Naive B cell (primary cell): ENCODE results near the gene NPBWR2. TPM values are rescaled to one million over a fixed set of nuclear protein-coding genes. Genes with fewer than 3 reads are reported as not detected.

ENCODE experiments used
- ATAC-seq, 2 donors: fragments of 150-1000 bp; cut with Tn5 transposase; 2 replicates each; pipeline ENCODE4 v1.10.0; 2021; ENCODE audit warnings: low read depth in 2 of 2, mild to moderate bottlenecking in 2 of 2, moderate library complexity in 2 of 2
- DNase-seq: peaks from one replicate; pipeline ENCODE4 v3.0.0; 2022
- H3K27ac Mint-ChIP-seq, 6 donors: one replicate each; pipeline ENCODE4 v1.8.0; 2020 to 2022; ENCODE audit warnings: mild to moderate bottlenecking in 6 of 6, mixed read lengths in 6 of 6, moderate library complexity in 5 of 6, inconsistent platforms in 2 of 6
- H3K27me3 Mint-ChIP-seq, 3 donors: one replicate each; pipeline ENCODE4 v1.8.0; 2021 to 2022; ENCODE audit warnings: mixed read lengths in 3 of 3, mild to moderate bottlenecking in 1 of 3
- H3K36me3 Mint-ChIP-seq, 2 donors: one replicate each; pipeline ENCODE4 v1.8.0; 2020 to 2022; ENCODE audit warnings: mixed read lengths in 2 of 2, inconsistent platforms in 1 of 2, mild to moderate bottlenecking in 1 of 2
- H3K4me1 Mint-ChIP-seq, 3 donors: one replicate each; pipeline ENCODE4 v1.8.0; 2020 to 2022; ENCODE audit warnings: mixed read lengths in 3 of 3, inconsistent platforms in 1 of 3, mild to moderate bottlenecking in 1 of 3, moderate library complexity in 1 of 3
- H3K4me3 Mint-ChIP-seq, 8 donors: one replicate each; pipeline ENCODE4 v1.8.0; 2020 to 2022; ENCODE audit warnings: mild to moderate bottlenecking in 8 of 8, mixed read lengths in 8 of 8, moderate library complexity in 8 of 8, inconsistent platforms in 2 of 8
- H3K9me3 Mint-ChIP-seq, 7 donors: one replicate each; pipeline ENCODE4 v1.8.0; 2020 to 2022; ENCODE audit warnings: mixed read lengths in 7 of 7, mild to moderate bottlenecking in 5 of 7, inconsistent platforms in 2 of 7, moderate library complexity in 1 of 7
- polyA plus RNA-seq, 6 donors: library from polyadenylated mRNA; unstranded; fragments of 300-500 nt; fragmentation: Illumina TruSeq; gene quantifications; one replicate each; pipeline ENCODE4 v1.2.3, GENCODE V29; 2021; ENCODE audit warnings: low read depth in 6 of 6

The NPBWR2 gene
- polyA plus RNA-seq, 6 donors from 2014 or later = not detected

DNA sequence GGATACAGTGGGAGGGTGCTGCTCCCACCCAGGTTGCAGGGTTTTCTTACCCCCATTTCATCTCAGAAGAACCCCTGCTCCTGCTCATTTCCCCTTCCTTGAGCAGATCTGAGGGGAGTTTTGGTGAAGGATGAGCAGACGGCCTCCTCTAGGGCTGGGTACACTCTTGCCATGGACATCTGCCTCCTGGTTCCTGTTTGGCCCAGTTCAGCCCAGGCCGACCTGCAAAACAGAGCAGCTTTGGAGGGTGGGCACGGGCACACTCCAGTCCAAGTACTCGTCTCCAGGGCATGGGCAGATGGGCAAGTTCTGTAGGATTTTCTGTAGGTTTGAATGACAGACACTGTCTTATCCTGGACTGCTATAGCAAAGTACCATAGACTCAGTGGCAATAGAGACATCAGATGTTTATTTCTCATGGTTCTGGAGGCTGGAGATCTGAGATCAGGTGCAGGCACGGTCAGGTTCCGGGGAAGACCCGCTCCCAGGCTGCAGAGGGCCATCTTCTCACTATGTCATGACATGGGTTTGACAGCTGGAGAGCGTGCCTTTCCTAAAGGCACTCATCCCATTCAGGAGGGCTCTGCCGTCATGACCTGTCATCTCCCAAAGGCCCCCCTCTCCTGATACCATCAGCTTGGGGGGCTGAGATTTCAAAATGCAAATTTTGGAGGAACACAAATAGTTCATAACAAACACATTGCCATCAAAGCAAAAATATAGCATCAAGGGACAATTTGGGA lies 6.2 kb downstream of the NPBWR2 start:
- Mint-ChIP-seq H3K9me3 (peaks cover 0 to 6% (median 0%) of the 10 kb centered on the region in 7 donors), H3K4me3 (peak overlapping the region; percentile 16 to 85 (median 70)), H3K27ac (peak overlapping the region in 5 of 6 donors; percentile 74 to 96 (median 86)), H3K36me3 (peaks cover 0 to 8% of the 10 kb centered on the region in 2 donors), H3K27me3 (peaks cover 0 to 17% (median 8%) of the 10 kb centered on the region in 3 donors), H3K4me1 (peaks cover 16 to 27% (median 21%) of the 10 kb centered on the region in 3 donors)
- ATAC-seq (no peak), DNase-seq (no peak)

GRCh38 chr20:64100566-64100888 lies 6.8 kb downstream of the NPBWR2 start:
- Mint-ChIP-seq H3K4me3 (peak overlapping the region in 3 of 8 donors; percentile 15 to 78 (median 62)), H3K27ac (peak overlapping the region in 5 of 6 donors; percentile 74 to 88 (median 81)), H3K36me3 (peaks cover 0 to 8% of the 10 kb centered on the region in 2 donors), H3K27me3 (peaks cover 0 to 17% (median 8%) of the 10 kb centered on the region in 3 donors), H3K4me1 (peaks cover 16 to 22% (median 21%) of the 10 kb centered on the region in 3 donors), H3K9me3 (peaks cover 0 to 6% (median 0%) of the 10 kb centered on the region in 7 donors)
- ATAC-seq = peak in 1 of 2 donors; percentile 2
- no peak for DNase-seq

DNA sequence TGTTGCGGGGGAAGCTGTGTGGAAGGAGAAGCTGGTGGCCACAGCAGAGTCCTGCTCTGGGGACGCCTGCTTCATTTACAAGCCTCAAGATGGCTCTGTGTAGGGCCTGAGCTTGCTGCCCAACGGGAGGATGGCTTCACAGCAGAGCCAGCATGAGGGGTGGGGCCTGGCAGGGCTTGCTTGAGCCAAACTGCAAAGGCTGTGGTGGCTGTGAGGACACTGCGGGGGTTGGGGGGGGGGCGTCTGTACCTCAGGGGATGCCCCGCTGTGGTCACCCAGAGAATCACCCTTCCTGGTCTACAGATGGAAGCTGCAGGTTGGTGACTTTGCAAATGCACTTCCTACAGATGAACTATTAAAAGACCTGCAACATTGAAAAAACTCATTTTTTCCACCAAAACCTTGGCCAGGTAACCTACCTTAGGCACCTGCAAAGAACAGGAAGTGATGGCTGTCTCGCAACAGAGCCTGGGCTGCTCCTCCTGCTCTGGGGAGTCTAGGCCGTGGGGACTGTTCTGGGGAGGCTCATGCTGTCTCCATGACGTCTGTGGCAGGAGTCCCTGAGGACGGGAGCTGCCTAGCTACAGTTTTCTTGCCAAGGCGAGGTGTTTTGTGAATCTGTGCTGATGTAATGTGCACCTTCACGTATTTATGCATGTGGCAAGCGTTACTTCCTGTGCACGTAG lies 7.3 kb downstream of the NPBWR2 start:
- Mint-ChIP-seq H3K4me3 (peak overlapping the region in 3 of 8 donors; percentile 15 to 62 (median 52)), H3K9me3 (peaks cover 0 to 6% (median 0%) of the 10 kb centered on the region in 7 donors), H3K27me3 (peaks cover 0 to 17% (median 8%) of the 10 kb centered on the region in 3 donors), H3K27ac (peak overlapping the region in 4 of 6 donors; percentile 79 to 89 (median 80)), H3K4me1 (peaks cover 16 to 22% (median 21%) of the 10 kb centered on the region in 3 donors), H3K36me3 (peaks cover 0 to 8% of the 10 kb centered on the region in 2 donors)
- ATAC-seq = peak; percentile 75 to 80
- DNase-seq = peak; percentile 57

DNA sequence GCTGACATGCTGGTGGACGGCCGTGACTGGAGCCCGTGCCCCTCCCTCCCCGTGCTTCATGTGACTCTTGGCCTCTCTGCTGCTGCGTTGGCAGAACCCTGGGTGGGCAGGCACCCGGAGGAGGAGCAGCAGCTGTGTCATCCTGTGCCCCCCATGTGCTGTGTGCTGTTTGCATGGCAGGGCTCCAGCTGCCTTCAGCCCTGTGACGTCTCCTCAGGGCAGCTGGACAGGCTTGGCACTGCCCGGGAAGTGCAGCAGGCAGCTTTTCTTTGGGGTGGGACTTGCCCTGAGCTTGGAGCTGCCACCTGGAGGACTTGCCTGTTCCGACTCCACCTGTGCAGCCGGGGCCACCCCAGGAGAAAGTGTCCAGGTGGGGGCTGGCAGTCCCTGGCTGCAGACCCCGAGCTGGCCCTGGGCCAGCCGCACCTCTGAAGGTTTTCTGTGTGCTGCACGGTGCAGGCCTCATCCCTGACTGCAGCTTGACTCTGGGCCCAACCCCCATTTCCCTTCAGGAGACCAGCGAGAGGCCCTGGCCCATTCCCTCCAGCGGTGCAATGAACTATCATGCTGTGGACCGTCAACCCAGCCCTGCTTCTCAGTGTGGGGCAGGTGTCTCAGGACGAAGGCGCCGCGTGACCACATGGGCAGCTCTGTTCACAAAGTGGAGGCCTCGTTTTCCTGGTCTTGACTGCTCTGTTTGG lies 8.1 kb downstream of the NPBWR2 start:
- H3K27ac Mint-ChIP-seq = peak overlapping the region in 2 of 6 donors; percentile 80 to 89
- H3K4me1 Mint-ChIP-seq = peaks cover 16 to 22% (median 21%) of the 10 kb centered on the region in 3 donors
- peaks cover 0 to 15% (median 8%) of the 10 kb centered on the region in 3 donors for H3K27me3 Mint-ChIP-seq
- peaks cover 0 to 6% (median 0%) of the 10 kb centered on the region in 7 donors for H3K9me3 Mint-ChIP-seq
- H3K36me3 Mint-ChIP-seq = peaks cover 0 to 8% of the 10 kb centered on the region in 2 donors
- no peak overlapping the region for H3K4me3 Mint-ChIP-seq
- ATAC-seq = no peak
- no peak for DNase-seq

GRCh38 chr20:64098471-64099013 lies 8.8 kb downstream of the NPBWR2 start:
- no peak for ATAC-seq
- no peak for DNase-seq
- peaks cover 0 to 8% of the 10 kb centered on the region in 2 donors for H3K36me3 Mint-ChIP-seq
- H3K9me3 Mint-ChIP-seq = peaks cover 0 to 6% (median 0%) of the 10 kb centered on the region in 7 donors
- H3K27ac Mint-ChIP-seq = peak overlapping the region in 2 of 6 donors; percentile 0 to 67
- no peak overlapping the region for H3K4me3 Mint-ChIP-seq
- H3K4me1 Mint-ChIP-seq = peaks cover 16 to 21% (median 19%) of the 10 kb centered on the region in 3 donors
- peaks cover 0 to 8% (median 3%) of the 10 kb centered on the region in 3 donors for H3K27me3 Mint-ChIP-seq

DNA sequence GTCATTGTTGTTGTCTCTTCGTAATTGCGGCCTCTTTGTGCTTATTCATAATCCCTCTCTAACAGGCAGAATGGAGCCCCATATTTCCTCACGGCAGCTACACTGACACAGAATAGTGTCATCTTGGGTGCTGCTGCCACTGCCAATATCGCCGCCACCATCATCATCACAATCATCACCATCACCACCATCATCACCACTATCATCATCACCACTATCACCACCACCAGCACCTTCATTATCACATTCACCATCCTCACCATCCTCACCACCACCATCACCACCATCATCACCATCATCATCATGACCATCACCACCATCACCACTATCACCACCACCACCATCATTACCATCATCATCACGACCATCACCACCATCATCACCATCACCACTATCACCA lies 10.8 kb downstream of the NPBWR2 start:
- ATAC-seq (no peak), DNase-seq (no peak)
- Mint-ChIP-seq H3K36me3 (peaks cover 0 to 8% of the 10 kb centered on the region in 2 donors), H3K27me3 (peaks cover 0 to 4% (median 0%) of the 10 kb centered on the region in 3 donors), H3K4me1 (peaks cover 10 to 19% (median 19%) of the 10 kb centered on the region in 3 donors), H3K4me3 (no peak overlapping the region), H3K9me3 (peaks cover 0 to 6% (median 0%) of the 10 kb centered on the region in 7 donors), H3K27ac (peak overlapping the region in 1 of 6 donors; percentile 5)

DNA sequence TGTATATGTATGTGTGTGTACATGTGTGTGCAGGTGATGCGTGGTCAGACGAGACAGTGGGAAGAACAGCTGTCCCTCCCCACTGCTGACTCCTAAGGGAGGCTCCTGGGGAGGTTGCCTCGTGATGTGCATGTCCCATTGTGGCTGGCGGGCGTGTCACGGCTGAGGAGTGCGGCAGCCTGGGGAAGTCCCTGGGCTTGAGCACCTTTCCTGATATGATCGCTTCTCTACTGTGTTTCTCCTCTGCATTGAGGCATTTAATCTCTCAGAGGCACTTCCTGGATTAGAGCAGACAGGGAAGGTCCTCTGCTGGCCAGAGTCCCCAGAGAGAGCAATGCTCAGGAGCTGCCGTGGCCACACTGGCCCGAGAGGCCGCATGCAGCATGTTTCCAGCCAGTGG lies 11.4 kb downstream of the NPBWR2 start:
- H3K4me3 Mint-ChIP-seq = no peak overlapping the region
- peaks cover 0 to 6% (median 0%) of the 10 kb centered on the region in 7 donors for H3K9me3 Mint-ChIP-seq
- ATAC-seq = no peak
- DNase-seq = no peak
- peaks cover 6 to 15% (median 13%) of the 10 kb centered on the region in 3 donors for H3K4me1 Mint-ChIP-seq
- H3K27me3 Mint-ChIP-seq = no peaks in the 10 kb centered on the region
- no peak overlapping the region for H3K27ac Mint-ChIP-seq
- H3K36me3 Mint-ChIP-seq = peaks cover 0 to 8% of the 10 kb centered on the region in 2 donors

- Mint-ChIP-seq H3K4me3 (no peak overlapping the region), H3K9me3 (peaks cover 0 to 6% (median 0%) of the 10 kb centered on the region in 7 donors), H3K4me1 (peaks cover 6 to 15% (median 10%) of the 10 kb centered on the region in 3 donors), H3K27ac (no peak overlapping the region), H3K27me3 (no peaks in the 10 kb centered on the region), H3K36me3 (peaks cover 0 to 8% of the 10 kb centered on the region in 2 donors)
- DNase-seq = no peak
- no peak for ATAC-seq
These were observed 11.9 kb downstream of the NPBWR2 start for GRCh38 chr20:64095455-64095854.

- Mint-ChIP-seq H3K27me3 (peaks cover 0 to 7% (median 0%) of the 10 kb centered on the region in 3 donors), H3K27ac (peak overlapping the region in 2 of 6 donors; percentile 85 to 86), H3K4me3 (no peak overlapping the region), H3K9me3 (peaks cover 0 to 6% (median 0%) of the 10 kb centered on the region in 7 donors), H3K36me3 (peaks cover 0 to 8% of the 10 kb centered on the region in 2 donors), H3K4me1 (peaks cover 2 to 18% (median 6%) of the 10 kb centered on the region in 3 donors)
- DNase-seq (no peak), ATAC-seq (no peak)
These were observed 14.3 kb downstream of the NPBWR2 start for GRCh38 chr20:64093013-64093503.

DNA sequence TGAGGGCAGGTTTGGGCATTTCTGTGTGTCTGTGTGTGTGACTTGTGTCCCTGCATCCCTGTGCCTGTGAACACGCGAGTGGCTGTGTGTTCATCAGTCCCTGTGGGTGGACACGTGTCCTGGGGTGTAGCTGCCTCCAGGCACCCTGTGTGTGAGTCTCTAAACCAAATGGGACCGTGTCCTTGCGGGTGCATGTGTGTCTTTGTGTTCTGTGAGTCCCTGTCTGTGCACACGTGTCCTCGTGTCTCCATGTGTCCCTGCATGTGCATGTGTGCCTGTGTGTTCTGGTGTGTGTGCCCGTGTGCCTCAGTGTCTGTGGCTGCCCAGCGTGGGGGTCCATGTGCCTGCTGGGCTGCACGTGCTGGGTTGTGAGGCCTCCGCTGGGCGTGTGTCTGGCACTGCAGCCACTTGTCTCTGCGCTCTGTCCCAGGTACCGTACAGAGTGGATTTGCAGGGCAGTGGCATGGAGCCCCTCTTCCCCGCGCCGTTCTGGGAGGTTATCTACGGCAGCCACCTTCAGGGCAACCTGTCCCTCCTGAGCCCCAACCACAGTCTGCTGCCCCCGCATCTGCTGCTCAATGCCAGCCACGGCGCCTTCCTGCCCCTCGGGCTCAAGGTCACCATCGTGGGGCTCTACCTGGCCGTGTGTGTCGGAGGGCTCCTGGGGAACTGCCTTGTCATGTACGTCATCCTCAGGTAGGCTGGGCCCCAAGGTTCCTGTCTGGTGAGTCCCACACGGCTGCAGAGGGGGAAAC lies 14.9 kb downstream of the NPBWR2 start:
- H3K9me3 Mint-ChIP-seq = peaks cover 0 to 6% (median 3%) of the 10 kb centered on the region in 7 donors
- H3K27ac Mint-ChIP-seq = no peak overlapping the region
- H3K4me3 Mint-ChIP-seq = no peak overlapping the region
- H3K4me1 Mint-ChIP-seq = peaks cover 2 to 18% (median 6%) of the 10 kb centered on the region in 3 donors
- H3K36me3 Mint-ChIP-seq = peaks cover 0 to 8% of the 10 kb centered on the region in 2 donors
- DNase-seq (no peak), ATAC-seq (no peak)
- peaks cover 0 to 7% (median 0%) of the 10 kb centered on the region in 3 donors for H3K27me3 Mint-ChIP-seq

DNA sequence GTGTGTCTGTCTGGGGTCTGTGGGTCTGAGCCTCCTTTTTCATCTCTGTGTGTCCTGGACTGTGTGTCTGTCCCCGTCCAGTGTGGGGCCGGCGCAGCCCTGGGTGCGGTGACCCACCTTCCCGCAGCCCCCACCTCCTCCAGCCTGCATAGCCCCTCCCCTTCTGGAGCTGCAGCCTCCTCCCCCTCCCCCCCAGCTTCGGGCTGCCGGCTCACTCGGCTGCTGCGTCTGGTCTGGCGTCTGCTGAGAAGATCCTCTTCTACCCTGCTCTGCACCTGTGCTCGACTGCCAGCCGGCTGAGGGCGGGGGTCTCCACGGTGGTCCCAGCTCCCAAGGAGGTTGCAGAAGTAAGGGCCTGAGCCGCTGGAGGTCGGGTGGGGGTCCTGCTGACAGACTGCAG lies 15.6 kb downstream of the NPBWR2 start:
- DNase-seq = no peak
- Mint-ChIP-seq H3K27me3 (peaks cover 0 to 7% (median 0%) of the 10 kb centered on the region in 3 donors), H3K36me3 (peaks cover 0 to 4% of the 10 kb centered on the region in 2 donors), H3K9me3 (peaks cover 0 to 6% (median 3%) of the 10 kb centered on the region in 7 donors), H3K4me1 (peaks cover 2 to 15% (median 6%) of the 10 kb centered on the region in 3 donors), H3K4me3 (peak overlapping the region in 1 of 8 donors; percentile 15), H3K27ac (no peak overlapping the region)
- no peak for ATAC-seq

GRCh38 chr20:64091340-64091739 lies 16.0 kb downstream of the NPBWR2 start:
- ATAC-seq = no peak
- H3K27ac Mint-ChIP-seq = no peak overlapping the region
- no peak overlapping the region for H3K4me3 Mint-ChIP-seq
- peaks cover 0 to 7% (median 0%) of the 10 kb centered on the region in 7 donors for H3K9me3 Mint-ChIP-seq
- no peaks in the 10 kb centered on the region for H3K36me3 Mint-ChIP-seq
- no peak for DNase-seq
- H3K27me3 Mint-ChIP-seq = peaks cover 0 to 7% (median 0%) of the 10 kb centered on the region in 3 donors
- H3K4me1 Mint-ChIP-seq = peaks cover 2 to 12% (median 6%) of the 10 kb centered on the region in 3 donors
